HCT116 (cell line): ENCODE data around the gene CPA1. TPM values are rescaled to one million over a fixed set of nuclear protein-coding genes. Genes with fewer than 3 reads are reported as not detected.

Source experiments
- ATAC-seq: fragments of 200-7000 bp; cut with Tn5 transposase; 2 replicates; pipeline ENCODE4 v1.9.1; 2020; ENCODE audit warnings: mild to moderate bottlenecking, moderate library complexity
- BruUV-seq: library from RNA; stranded (reverse); fragments of 400-500 nt; replicated peaks from 2 replicates; lab custom pipeline; 2021; lab: Mats Ljungman, UMichigan
- CTCF ChIA-PET: fragments of 300-600 bp; sonication (Branson Sonifier 250); formaldehyde crosslinking; loops from one replicate; lab custom pipeline; 2021; ENCODE audit warnings: antibody characterized with exemption; lab: Charles Lee
- POLR2A ChIA-PET: fragments of 300-600, 350-600 bp; sonication (Branson Sonifier 250); formaldehyde crosslinking; loops from one replicate; lab custom pipeline; 2021; ENCODE audit warnings: antibody characterized with exemption; lab: Charles Lee
- RAD21 ChIA-PET, 2 experiments: fragments of 300-600 bp; sonication (Branson Sonifier 250); formaldehyde crosslinking; loops; one replicate each; lab custom pipeline; 2023; ENCODE audit warnings: low total read pairs in 2 of 2; ENCODE audit not compliant: uncharacterized antibody in 2 of 2, unreplicated experiment in 2 of 2, low non-redundant PET in 1 of 2; lab: Charles Lee
- DNase-seq: peaks from one replicate; pipeline ENCODE4 v3.0.0-alpha.2; 2010; ENCODE audit warnings: low read depth, low spot score
- H2AFZ ChIP-seq: fragments of 200-600 bp; shearing (Covaris generic), sonication (generic); 2 replicates; pipeline ENCODE4 v1.6.1; 2017; ENCODE audit warnings: low read depth, mixed run types, mixed read lengths, antibody characterized with exemption, low read length; ENCODE audit not compliant: poor library complexity, severe bottlenecking
- H3K27ac ChIP-seq: 2 replicates; pipeline ENCODE4 v1.5.1; 2012; ENCODE audit warnings: low read depth, low read length
- H3K27me3 ChIP-seq: fragments of 200-600 bp; sonication (generic); 2 replicates; pipeline ENCODE4 v1.6.1; 2016; ENCODE audit warnings: mixed run types, low read length, mixed read lengths; ENCODE audit not compliant: insufficient read depth
- H3K36me3 ChIP-seq, 2 experiments: fragments of 200-500 bp in 1 of 2; fragments of 200-600 bp in 1 of 2; sonication (Bioruptor generic) in 1 of 2; sonication (generic) in 1 of 2; 2 replicates each; pipeline versions ENCODE4 v1.5.1 to v1.6.1; 2014 to 2016; ENCODE audit warnings: low read length in 2 of 2, inconsistent platforms in 1 of 2, mixed read lengths in 1 of 2, mixed run types in 1 of 2; ENCODE audit not compliant: insufficient read depth in 2 of 2, control insufficient read depth in 1 of 2
- H3K4me1 ChIP-seq, 2 experiments: fragments of 200-600 bp in 1 of 2; sonication (generic) in 1 of 2; 2 replicates each; pipeline versions ENCODE4 v1.5.1 to v1.6.1; 2012 to 2017; ENCODE audit warnings: low read length in 2 of 2, inconsistent platforms in 1 of 2, mild to moderate bottlenecking in 1 of 2, mixed read lengths in 1 of 2, mixed run types in 1 of 2, moderate library complexity in 1 of 2; ENCODE audit not compliant: insufficient read depth in 2 of 2, control insufficient read depth in 1 of 2
- H3K4me2 ChIP-seq: fragments of 200-600 bp; sonication (generic); 2 replicates; pipeline ENCODE4 v1.6.1; 2017; ENCODE audit warnings: mixed run types, low read length, mixed read lengths
- H3K4me3 ChIP-seq, 2 experiments: fragments of 200-600 bp in 1 of 2; sonication (generic) in 1 of 2; replicated peaks in 1 of 2; 2 replicates each; pipeline ENCODE4 v1.5.1; 2011 to 2016; ENCODE audit warnings: low read length in 2 of 2, control low read depth in 1 of 2, low read depth in 1 of 2, mild to moderate bottlenecking in 1 of 2, mixed read lengths in 1 of 2, mixed run types in 1 of 2
- H3K79me2 ChIP-seq: fragments of 200-600 bp; sonication (generic); 2 replicates; pipeline ENCODE4 v1.6.1; 2017; ENCODE audit warnings: mild to moderate bottlenecking, mixed run types, low read length, moderate library complexity, mixed read lengths; ENCODE audit not compliant: insufficient read depth
- H3K9ac ChIP-seq: fragments of 200-600 bp; sonication (generic); 2 replicates; pipeline ENCODE4 v1.6.1; 2016; ENCODE audit warnings: low read length, mixed read lengths
- H3K9me2 ChIP-seq: fragments of 200-600 bp; sonication (generic), shearing (Covaris generic); 2 replicates; pipeline ENCODE4 v1.6.1; 2017; ENCODE audit warnings: mixed run types, mild to moderate bottlenecking, moderate library complexity; ENCODE audit not compliant: insufficient read depth
- H3K9me3 ChIP-seq, 2 experiments: fragments of 200-500 bp in 1 of 2; fragments of 200-600 bp in 1 of 2; sonication (Bioruptor generic) in 1 of 2; sonication (generic) in 1 of 2; 2 replicates each; pipeline ENCODE4 v1.6.1; 2014 to 2017; ENCODE audit warnings: low read length in 2 of 2, mixed read lengths in 2 of 2, inconsistent platforms in 1 of 2, low read depth in 1 of 2, mild to moderate bottlenecking in 1 of 2, mixed run types in 1 of 2, moderate library complexity in 1 of 2; ENCODE audit not compliant: control insufficient read depth in 1 of 2, insufficient read depth in 1 of 2
- H4K20me1 ChIP-seq: fragments of 200-600 bp; sonication (generic), shearing (Covaris generic); 2 replicates; pipeline ENCODE4 v1.6.1; 2017; ENCODE audit warnings: mixed run types, mild to moderate bottlenecking, moderate library complexity; ENCODE audit not compliant: insufficient read depth
- CBX3 ChIP-seq: IDR thresholded peaks from 2 replicates; pipeline ENCODE4 v1.6.1; 2012; ENCODE audit warnings: low read depth
- CEBPB ChIP-seq: IDR thresholded peaks from 2 replicates; pipeline ENCODE4 v1.6.1; 2012; ENCODE audit warnings: low read depth
- EGR1 ChIP-seq: IDR thresholded peaks from 2 replicates; pipeline ENCODE4 v1.6.1; 2012; ENCODE audit warnings: low read depth
- EZH2phosphoT487 ChIP-seq: fragments of 200-600 bp; IDR thresholded peaks from 2 replicates; pipeline ENCODE4 v1.6.1; 2018; ENCODE audit warnings: antibody characterized with exemption, borderline replicate concordance
- FOSL1 ChIP-seq: IDR thresholded peaks from 2 replicates; pipeline ENCODE4 v1.6.1; 2012; ENCODE audit warnings: low read depth
- JUND ChIP-seq: IDR thresholded peaks from 2 replicates; pipeline ENCODE4 v1.6.1; 2012
- POLR2AphosphoS5 ChIP-seq: IDR thresholded peaks from 2 replicates; pipeline ENCODE4 v1.6.1; 2011; ENCODE audit warnings: mild to moderate bottlenecking, low read depth, low read length, moderate library complexity
- RAD21 ChIP-seq: IDR thresholded peaks from 2 replicates; pipeline ENCODE4 v1.6.1; 2012; ENCODE audit warnings: low read depth, mild to moderate bottlenecking
- SIN3A ChIP-seq: IDR thresholded peaks from 2 replicates; pipeline ENCODE4 v1.6.1; 2012; ENCODE audit warnings: low read depth
- SP1 ChIP-seq: IDR thresholded peaks from 2 replicates; pipeline ENCODE4 v1.6.1; 2012; ENCODE audit warnings: low read depth
- SRF ChIP-seq: IDR thresholded peaks from 2 replicates; pipeline ENCODE4 v1.6.1; 2012; ENCODE audit warnings: low read depth
- YY1 ChIP-seq: IDR thresholded peaks from 2 replicates; pipeline ENCODE4 v1.6.1; 2011; ENCODE audit warnings: low read length, low read depth, moderate library complexity, mild to moderate bottlenecking; ENCODE audit not compliant: insufficient replicate concordance; ENCODE audit errors: extremely low read depth
- ZFX ChIP-seq: fragments of 450-650 bp; IDR thresholded peaks from 2 replicates; pipeline ENCODE4 v1.6.1; 2017
- intact Hi-C: fragments of 100-400 bp; cut with micrococcal nuclease; formaldehyde crosslinking; loops from 2 replicates; pipeline ENCODE4 v1.10.0; 2022
- total RNA-seq: library from RNA; stranded (reverse); gene quantifications from one replicate; pipeline ENCODE4 v1.2.1, GENCODE V29; 2021; ENCODE audit not compliant: unreplicated experiment
- TF ChIP-seq, protein P1 (sequence below): IDR thresholded peaks from 2 replicates; pipeline ENCODE4 v1.6.1; 2012

The CPA1 gene
- total RNA-seq, 1 experiment from 2014 or later, result 11.9 TPM

DNA sequence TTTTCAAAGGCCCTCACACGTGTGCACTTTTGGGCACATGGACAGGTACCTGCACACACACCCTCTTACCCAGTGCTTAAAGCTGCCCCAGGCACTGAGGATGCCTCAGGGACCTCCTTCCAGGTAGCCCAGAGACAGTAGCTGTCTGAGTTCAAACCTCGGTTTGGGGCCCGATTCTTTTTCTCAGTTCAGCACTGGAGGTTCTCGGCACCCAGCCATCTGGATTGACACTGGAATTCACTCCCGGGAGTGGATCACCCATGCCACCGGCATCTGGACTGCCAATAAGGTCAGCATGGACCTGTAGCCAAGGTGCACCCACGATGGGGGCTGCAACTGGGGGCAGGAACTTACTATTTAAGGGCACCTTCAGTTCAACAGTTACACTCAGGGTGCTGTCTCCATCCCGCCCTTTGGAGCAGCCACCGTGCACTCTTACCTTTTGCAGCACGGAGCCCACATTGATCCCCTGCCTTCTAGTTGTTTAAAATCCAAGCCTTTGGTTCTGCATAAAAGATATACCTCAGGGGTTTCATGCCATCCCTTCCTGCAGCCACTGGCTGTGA is 18.0 kb upstream of the CPA1 start:
- POLR2A ChIA-PET, result no interaction called here

DNA sequence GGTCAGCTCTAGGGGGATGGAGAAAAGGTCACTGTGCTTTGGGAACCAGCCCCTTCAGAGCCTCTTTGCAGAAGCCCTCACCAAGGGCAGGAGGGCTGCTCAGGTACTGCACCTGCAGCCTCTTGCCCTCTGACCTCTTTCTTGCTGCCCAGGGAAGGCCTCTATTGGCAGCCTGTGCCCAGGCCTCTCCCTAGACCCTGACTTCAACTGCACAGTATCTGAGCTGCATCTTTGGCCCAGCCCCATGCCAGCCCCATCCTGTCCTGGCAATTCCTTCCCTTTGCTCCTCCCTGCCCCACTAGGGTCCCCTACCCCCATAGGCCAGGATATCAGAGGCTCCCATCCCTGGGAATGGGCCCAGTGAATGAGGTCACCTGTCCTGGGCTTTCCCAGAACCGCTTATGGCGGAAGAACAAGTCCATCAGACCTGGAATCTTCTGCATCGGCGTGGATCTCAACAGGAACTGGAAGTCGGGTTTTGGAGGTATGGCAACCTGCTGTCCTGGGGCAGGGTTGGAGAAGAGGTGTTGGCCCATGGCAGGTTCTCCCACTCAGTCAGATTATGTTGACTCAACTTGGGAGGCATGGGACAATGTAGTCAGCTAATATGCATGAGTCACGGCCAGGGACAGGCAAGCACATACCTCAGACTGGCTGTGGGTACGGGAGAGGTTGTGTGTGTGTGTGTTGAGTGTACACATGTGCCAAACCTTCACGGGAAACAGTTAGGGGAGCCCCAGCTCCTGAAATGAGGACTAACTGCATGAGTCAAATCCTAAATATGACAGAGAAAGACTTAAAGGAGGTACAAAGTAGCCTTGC is 17.1 kb upstream of the CPA1 start:
- peak overlapping the region; percentile 14 for H2AFZ ChIP-seq
- DNase-seq, result peak; percentile 85
- H3K9me3 ChIP-seq, result peaks cover 0 to 21% of the 10 kb centered on the region in 2 experiments; a peak in 1 of 4 replicates
- H3K4me3 ChIP-seq, result 0 out of 4 replicates have a peak overlapping the region, but pooled peaks of 1 of the 2 experiments have one; percentile 7
- peaks cover 26 to 50% of the 10 kb centered on the region in 2 experiments for H3K4me1 ChIP-seq
- ATAC-seq, result peak; percentile 88
- peak overlapping the region; percentile 36; the same call in 1 of the 2 replicates for H3K27ac ChIP-seq
- no peaks in the 10 kb centered on the region for H3K27me3 ChIP-seq
- H3K4me2 ChIP-seq, result peak overlapping the region; percentile 60
- H3K9me2 ChIP-seq, result no peaks in the 10 kb centered on the region
- POLR2A ChIA-PET, result no interaction called here
- RAD21 ChIA-PET, result no interaction called here
- no peaks in the 10 kb centered on the region for H3K79me2 ChIP-seq
- H4K20me1 ChIP-seq, result no peaks in the 10 kb centered on the region
- intact Hi-C loops, result no loop called here
- CTCF ChIA-PET, result no interaction called here
- H3K36me3 ChIP-seq, result no peaks in the 10 kb centered on the region
- BruUV-seq, result no TSS peak
- H3K9ac ChIP-seq, result peak overlapping the region; percentile 41
- TF ChIP-seq SRF, result peak; percentile 48; the same call in 1 of the 2 replicates
- TF ChIP-seq SP1, result peak; percentile 84
- no peak for TF ChIP-seq EZH2phosphoT487
- TF ChIP-seq EGR1, result peak; percentile 52
- TF ChIP-seq RAD21, result no peak; the same call in 1 of the 2 replicates
- peak; percentile 91 for TF ChIP-seq CBX3
- TF ChIP-seq YY1, result no peak
- TF ChIP-seq CEBPB, result peak; percentile 41; the same call in 1 of the 2 replicates
- TF ChIP-seq SIN3A, result no peak
- TF ChIP-seq FOSL1, result peak; percentile 99
- TF ChIP-seq, protein P1, sequence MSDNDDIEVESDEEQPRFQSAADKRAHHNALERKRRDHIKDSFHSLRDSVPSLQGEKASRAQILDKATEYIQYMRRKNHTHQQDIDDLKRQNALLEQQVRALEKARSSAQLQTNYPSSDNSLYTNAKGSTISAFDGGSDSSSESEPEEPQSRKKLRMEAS, result peak; percentile 82
- TF ChIP-seq JUND, result peak; percentile 98
- peak; percentile 65 for TF ChIP-seq POLR2AphosphoS5

More for the DNA sequence above, 18.0 kb upstream of the CPA1 start:
- H3K9ac ChIP-seq, result no peak overlapping the region
- no peaks in the 10 kb centered on the region for H3K27me3 ChIP-seq
- no peaks in the 10 kb centered on the region for H3K36me3 ChIP-seq
- TF ChIP-seq SIN3A, result no peak
- no peak for TF ChIP-seq EGR1
- no peak for TF ChIP-seq ZFX
- intact Hi-C loops, result no loop called here
- no peaks in the 10 kb centered on the region for H3K79me2 ChIP-seq
- no peak overlapping the region for H3K27ac ChIP-seq
- DNase-seq, result no peak
- ChIA-PET CTCF (no interaction called here), RAD21 (no interaction called here)
- no peak for ATAC-seq
- H3K9me3 ChIP-seq, result peaks cover 0 to 21% of the 10 kb centered on the region in 2 experiments; a peak in 1 of 4 replicates
- no peaks in the 10 kb centered on the region for H3K9me2 ChIP-seq
- H3K4me2 ChIP-seq, result no peak overlapping the region
- H4K20me1 ChIP-seq, result no peaks in the 10 kb centered on the region
- H2AFZ ChIP-seq, result no peak overlapping the region
- BruUV-seq, result no TSS peak
- H3K4me3 ChIP-seq, result no peak overlapping the region
- H3K4me1 ChIP-seq, result peaks cover 31 to 54% of the 10 kb centered on the region in 2 experiments
